Breast epithelium (tissue), 4 donors: Measurements from ENCODE around the gene CRTC1. TPM values are rescaled to one million over a fixed set of nuclear protein-coding genes. Genes with fewer than 3 reads are reported as not detected.

Experiments used
- DNase-seq, 2 donors: peaks; one replicate each; pipeline ENCODE4 v3.0.0-alpha.2; 2019; ENCODE audit warnings: low spot score in 2 of 2
- H3K27ac ChIP-seq, 2 donors: fragments of 200-600 bp; sonication (generic) in 1 of 2; one replicate each; pipeline ENCODE4 v1.5.1; 2016 to 2019; ENCODE audit warnings: mild to moderate bottlenecking in 1 of 2
- H3K27me3 ChIP-seq, 2 donors: fragments of 200-600 bp; sonication (generic) in 1 of 2; one replicate each; pipeline versions ENCODE4 v1.5.1 to v1.6.0; 2017 to 2019; ENCODE audit warnings: control low read depth in 1 of 2, mild to moderate bottlenecking in 1 of 2
- H3K36me3 ChIP-seq: fragments of 200-600 bp; one replicate; pipeline ENCODE4 v1.5.1; 2019
- H3K4me1 ChIP-seq, 2 donors: fragments of 200-600 bp; sonication (generic); one replicate each; pipeline ENCODE4 v1.5.1; 2016 to 2019; ENCODE audit warnings: control low read depth in 1 of 2
- H3K4me3 ChIP-seq, 3 donors: fragments of 200-600 bp; sonication (generic); 1 replicate in 2 of 3; 2 replicates in 1 of 3; pipeline ENCODE4 v1.5.1; 2016 to 2019; ENCODE audit warnings: mild to moderate bottlenecking in 3 of 3, moderate library complexity in 2 of 3
- H3K9me3 ChIP-seq, 2 donors: fragments of 200-600 bp; sonication (generic) in 1 of 2; one replicate each; pipeline ENCODE4 v1.5.1; 2016 to 2019; ENCODE audit warnings: control low read depth in 1 of 2
- POLR2A ChIP-seq: fragments of 450-650 bp; IDR thresholded peaks from one replicate; pipeline ENCODE4 v1.6.1; 2016; ENCODE audit warnings: antibody characterized with exemption, mild to moderate bottlenecking, moderate library complexity
- POLR2AphosphoS5 ChIP-seq, 3 donors: sonication (generic); formaldehyde crosslinking; IDR thresholded peaks; one replicate each; pipeline ENCODE4 v1.6.1; 2017; ENCODE audit warnings: antibody characterized with exemption in 3 of 3
- intact Hi-C: fragments of 100-400 bp; cut with DNase I; formaldehyde crosslinking; loops from one replicate; pipeline ENCODE4 v1.15.1; 2023; ENCODE audit warnings: low total_unique reads
- total RNA-seq, 3 donors: library from RNA; depleted of rRNA; stranded (reverse); fragments of >200 nt; gene quantifications; one replicate each; pipeline ENCODE4 v1.1.0, GENCODE V29; 2016
- TF ChIP-seq, protein P1 (sequence below), 3 donors: fragments of 450-650 bp; IDR thresholded peaks; one replicate each; pipeline ENCODE4 v1.5.1; 2016 to 2017; ENCODE audit warnings: antibody characterized with exemption in 3 of 3, mild to moderate bottlenecking in 3 of 3, moderate library complexity in 3 of 3

CRTC1 gene
- total RNA-seq, 3 donors from 2014 or later = 4.8 to 6.1 (median 5.9) TPM

DNA sequence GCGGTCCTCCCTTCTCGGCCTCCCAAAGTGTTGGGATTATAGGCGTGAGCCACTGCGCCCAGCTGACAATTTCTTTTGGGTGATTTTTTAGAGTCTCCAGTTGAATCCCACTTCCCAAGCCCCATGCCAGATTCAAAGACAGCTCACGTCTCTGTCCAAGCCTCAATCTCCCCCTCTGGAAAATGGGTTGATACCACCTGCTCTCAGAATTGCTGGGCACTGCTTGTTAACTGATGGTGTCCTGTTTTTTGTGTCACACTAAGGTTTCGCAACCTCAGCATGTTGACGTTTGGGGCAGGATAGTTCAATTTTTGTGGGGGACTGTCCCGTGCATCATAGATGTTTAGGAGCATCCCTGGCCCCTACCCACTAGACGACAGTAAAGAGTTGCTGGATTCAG is 134.1 kb downstream of the CRTC1 start:
- DNase-seq = no peak
- TF ChIP-seq POLR2AphosphoS5 (IDR thresholded peaks at IDR 0.05) (no peak), POLR2A (no peak)
- TF ChIP-seq, protein P1, sequence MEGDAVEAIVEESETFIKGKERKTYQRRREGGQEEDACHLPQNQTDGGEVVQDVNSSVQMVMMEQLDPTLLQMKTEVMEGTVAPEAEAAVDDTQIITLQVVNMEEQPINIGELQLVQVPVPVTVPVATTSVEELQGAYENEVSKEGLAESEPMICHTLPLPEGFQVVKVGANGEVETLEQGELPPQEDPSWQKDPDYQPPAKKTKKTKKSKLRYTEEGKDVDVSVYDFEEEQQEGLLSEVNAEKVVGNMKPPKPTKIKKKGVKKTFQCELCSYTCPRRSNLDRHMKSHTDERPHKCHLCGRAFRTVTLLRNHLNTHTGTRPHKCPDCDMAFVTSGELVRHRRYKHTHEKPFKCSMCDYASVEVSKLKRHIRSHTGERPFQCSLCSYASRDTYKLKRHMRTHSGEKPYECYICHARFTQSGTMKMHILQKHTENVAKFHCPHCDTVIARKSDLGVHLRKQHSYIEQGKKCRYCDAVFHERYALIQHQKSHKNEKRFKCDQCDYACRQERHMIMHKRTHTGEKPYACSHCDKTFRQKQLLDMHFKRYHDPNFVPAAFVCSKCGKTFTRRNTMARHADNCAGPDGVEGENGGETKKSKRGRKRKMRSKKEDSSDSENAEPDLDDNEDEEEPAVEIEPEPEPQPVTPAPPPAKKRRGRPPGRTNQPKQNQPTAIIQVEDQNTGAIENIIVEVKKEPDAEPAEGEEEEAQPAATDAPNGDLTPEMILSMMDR (IDR thresholded peaks at IDR 0.05) = no peak

DNA sequence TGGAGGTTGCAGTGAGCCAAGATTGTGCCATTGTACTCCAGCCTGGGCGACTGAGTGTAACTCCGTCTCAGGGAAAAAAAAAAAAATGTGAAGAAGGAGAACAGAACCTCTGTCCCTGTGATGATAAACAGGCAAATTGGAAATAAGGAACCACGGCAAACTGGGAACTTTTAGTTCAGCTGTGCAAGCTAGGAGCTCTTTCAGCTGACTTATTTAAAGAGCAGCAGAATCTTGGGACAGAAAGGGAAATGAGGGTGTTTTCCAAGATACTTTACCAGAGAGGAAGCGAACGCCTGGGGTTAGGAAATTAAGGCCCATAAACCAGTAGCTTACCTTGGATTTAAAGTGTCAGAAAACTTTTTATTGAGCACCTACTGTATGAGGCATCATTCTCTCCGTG is 145.3 kb downstream of the CRTC1 start:
- TF ChIP-seq POLR2AphosphoS5 (IDR thresholded peaks at IDR 0.05) = no peak
- TF ChIP-seq POLR2A = no peak
- TF ChIP-seq, protein P1 (IDR thresholded peaks at IDR 0.05) = no peak
- Histone ChIP-seq H3K27ac (no peak overlapping the region), H3K4me3 (no peak overlapping the region), H3K4me1 (no peaks in the 10 kb centered on the region), H3K27me3 (no peaks in the 10 kb centered on the region), H3K36me3 (no peaks in the 10 kb centered on the region), H3K9me3 (peaks cover 0 to 9% of the 10 kb centered on the region in 2 donors)
- DNase-seq = no peak
- intact Hi-C loops = no loop called here

More for the DNA sequence above, 134.1 kb downstream of the CRTC1 start:
- H3K36me3 ChIP-seq = no peaks in the 10 kb centered on the region
- H3K4me3 ChIP-seq = no peak overlapping the region
- no peaks in the 10 kb centered on the region for H3K4me1 ChIP-seq
- intact Hi-C loops = loop anchor here (10.0 kb wide), 1 partner anchor 1847 kb away; the partner anchor contains the start of gene ZNF626
- no peaks in the 10 kb centered on the region for H3K27me3 ChIP-seq
- H3K27ac ChIP-seq = no peak overlapping the region
- no peaks in the 10 kb centered on the region for H3K9me3 ChIP-seq

DNA sequence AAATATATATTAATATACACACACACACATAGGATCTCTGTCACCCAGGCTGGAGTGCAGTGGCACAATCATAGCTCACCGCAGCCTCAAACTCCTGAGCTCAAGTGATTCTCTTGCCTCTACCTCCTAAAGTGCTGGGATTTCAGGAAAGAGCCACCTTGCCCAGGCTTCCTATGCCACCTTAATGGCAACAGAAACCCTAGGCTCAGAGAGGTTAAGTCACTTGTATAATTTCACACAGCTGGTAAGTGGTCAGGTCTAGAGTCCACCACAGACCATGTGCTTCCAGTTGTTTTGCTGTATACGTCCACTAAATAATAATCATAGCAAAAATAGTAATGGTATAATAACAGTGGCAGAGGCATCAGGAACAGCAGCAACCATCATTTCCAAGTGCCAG is 147.0 kb downstream of the CRTC1 start:
- no peak overlapping the region for H3K4me3 ChIP-seq
- no peaks in the 10 kb centered on the region for H3K4me1 ChIP-seq
- TF ChIP-seq POLR2A = no peak
- TF ChIP-seq, protein P1 (IDR thresholded peaks at IDR 0.05) = no peak
- TF ChIP-seq POLR2AphosphoS5 (IDR thresholded peaks at IDR 0.05) = no peak
- H3K27ac ChIP-seq = no peak overlapping the region
- peaks cover 0 to 9% of the 10 kb centered on the region in 2 donors for H3K9me3 ChIP-seq
- intact Hi-C loops = no loop called here
- H3K27me3 ChIP-seq = no peaks in the 10 kb centered on the region
- no peak for DNase-seq
- H3K36me3 ChIP-seq = no peaks in the 10 kb centered on the region

DNA sequence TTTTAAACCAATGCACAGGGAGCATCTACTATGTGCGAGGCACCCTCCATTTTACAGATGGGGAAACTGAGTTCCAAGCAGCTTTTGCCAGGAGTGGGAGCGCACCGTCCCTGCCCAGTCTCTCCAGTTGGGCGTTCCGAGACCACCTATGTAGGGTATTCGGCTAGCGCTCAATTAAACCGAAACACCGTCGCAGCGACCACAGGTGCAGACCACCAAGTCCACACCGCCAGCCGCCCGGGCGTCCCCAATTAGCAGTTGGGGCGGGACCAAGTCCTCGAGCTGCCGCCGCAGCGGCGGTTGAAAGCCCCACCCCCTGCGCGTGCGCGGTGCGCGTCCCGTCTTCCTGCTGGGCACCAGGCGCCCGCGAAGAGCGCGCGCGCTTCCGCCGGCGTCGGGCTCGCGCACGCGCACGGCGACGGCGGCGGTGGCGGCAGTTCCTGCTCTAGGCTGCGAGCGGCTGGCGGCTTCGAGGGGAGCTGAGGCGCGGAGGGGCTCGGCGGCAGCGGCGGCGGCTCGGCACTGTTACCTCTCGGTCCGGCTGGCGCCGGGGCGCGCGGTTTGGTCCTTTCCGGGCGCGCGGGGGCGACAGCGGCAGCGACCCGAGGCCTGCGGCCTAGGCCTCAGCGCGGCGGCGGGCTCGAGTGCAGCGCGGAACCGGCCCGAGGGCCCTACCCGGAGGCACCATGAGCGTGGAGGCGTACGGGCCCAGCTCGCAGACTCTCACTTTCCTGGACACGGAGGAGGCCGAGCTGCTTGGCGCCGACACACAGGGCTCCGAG is 148.2 kb downstream of the CRTC1 start, which contains the start of gene UPF1:
TSS of gene UPF1 (plus strand) at position 436 of the 782 bp plus-strand sequence. CDS start at position 687, 251 bp downstream.
- H3K9me3 ChIP-seq = peaks cover 0 to 8% of the 10 kb centered on the region in 2 donors
- H3K27ac ChIP-seq = peak within 1 kb of the TSS; percentile 93 to 96
- H3K4me1 ChIP-seq = no peaks in the 10 kb centered on the region
- no peaks in the 10 kb centered on the region for H3K27me3 ChIP-seq
- H3K4me3 ChIP-seq = peak within 1 kb of the TSS; percentile 88 to 96 (median 92)
- H3K36me3 ChIP-seq = no peaks in the 10 kb centered on the region
- intact Hi-C loops = no loop called here
- TF ChIP-seq POLR2AphosphoS5 (IDR thresholded peaks at IDR 0.05) (peak; percentile 13 to 81 (median 44)), POLR2A (no peak)
- TF ChIP-seq, protein P1 (IDR thresholded peaks at IDR 0.05) = peak in 1 of 3 donors; percentile 30
- peak; percentile 83 to 90 for DNase-seq

Other genes starting within 250 kb of the CRTC1 start
- gene ISYNA1, start 245.5 kb upstream of the CRTC1 start, total RNA-seq = 10 to 100 TPM in 2 of 3 donors, 1 to 10 TPM in 1; 7.4 to 42.9 (median 40.2) TPM
- gene ELL, start 161.6 kb upstream of the CRTC1 start, total RNA-seq = 10 to 100 TPM; 13.0 to 22.3 (median 15.7) TPM
- gene FKBP8, start 140.1 kb upstream of the CRTC1 start, total RNA-seq = 100 to 1,000 TPM; 214 to 336 (median 294) TPM
- gene KXD1, start 125.8 kb upstream of the CRTC1 start, total RNA-seq = 100 to 1,000 TPM in 2 of 3 donors, 10 to 100 TPM in 1; 92.6 to 140 (median 139) TPM
- gene UBA52, start 111.8 kb upstream of the CRTC1 start, total RNA-seq = 100 to 1,000 TPM; 729 to 865 (median 831) TPM
- 100 to 1,000 TPM in 2 of 3 donors, 10 to 100 TPM in 1; 99.8 to 117 (median 111) TPM for gene REX1BD, start 94.9 kb upstream of the CRTC1 start, total RNA-seq
- gene CRLF1, start 76.9 kb upstream of the CRTC1 start, total RNA-seq = 10 to 100 TPM in 2 of 3 donors, 1 to 10 TPM in 1; 5.6 to 68.6 (median 21.0) TPM
- 1 to 10 TPM in 2 of 3 donors, not detected in 1; 1.2 to 2.3 TPM for gene TMEM59L, start 70.8 kb upstream of the CRTC1 start, total RNA-seq
- 10 to 100 TPM in 2 of 3 donors, 1 to 10 TPM in 1; 7.0 to 18.1 (median 14.7) TPM for gene KLHL26, start 46.7 kb upstream of the CRTC1 start, total RNA-seq
- gene COMP, start 107.6 kb downstream of the CRTC1 start, total RNA-seq = 1 to 10 TPM; 1.0 to 4.9 (median 2.2) TPM
- 10 to 100 TPM; 59.8 to 83.6 (median 75.2) TPM for gene UPF1, start 148.3 kb downstream of the CRTC1 start, total RNA-seq
- under 1 TPM in 2 of 3 donors, not detected in 1; 0.29 to 0.66 TPM for gene CERS1, start 212.5 kb downstream of the CRTC1 start, total RNA-seq
- 100 to 1,000 TPM; 144 to 204 (median 190) TPM for gene COPE, start 235.7 kb downstream of the CRTC1 start, total RNA-seq
- 10 to 100 TPM; 34.1 to 44.9 (median 40.2) TPM for gene DDX49, start 236.0 kb downstream of the CRTC1 start, total RNA-seq